DOHH2 (cell line): Measurements from ENCODE around the gene ATP13A1.

Experiments used
- H3F3A ChIP-seq: fragments of 200-600 bp; sonication (generic), shearing (Covaris generic); 2 replicates; pipeline ENCODE4 v1.6.0; 2016; ENCODE audit warnings: antibody characterized with exemption, mild to moderate bottlenecking; ENCODE audit not compliant: control insufficient read depth, insufficient read depth
- H3K27ac ChIP-seq: fragments of 200-600 bp; sonication (generic); 2 replicates; pipeline ENCODE4 v1.5.1; 2014; ENCODE audit warnings: low read depth, mild to moderate bottlenecking, low read length, moderate library complexity
- H3K27me3 ChIP-seq: fragments of 200-600 bp; sonication (generic); 2 replicates; pipeline ENCODE4 v1.6.1; 2014; ENCODE audit warnings: mild to moderate bottlenecking, low read length, mixed read lengths; ENCODE audit not compliant: control insufficient read depth
- H3K36me3 ChIP-seq: fragments of 200-600 bp; sonication (generic); 2 replicates; pipeline ENCODE4 v1.6.1; 2014; ENCODE audit warnings: mild to moderate bottlenecking, low read length, moderate library complexity, mixed read lengths; ENCODE audit not compliant: control insufficient read depth
- H3K4me1 ChIP-seq: fragments of 200-600 bp; sonication (generic); 2 replicates; pipeline ENCODE4 v1.6.1; 2014; ENCODE audit warnings: mild to moderate bottlenecking, low read length, mixed read lengths; ENCODE audit not compliant: control insufficient read depth
- H3K4me2 ChIP-seq: fragments of 200-600 bp; sonication (generic); 2 replicates; pipeline ENCODE4 v1.6.0; 2014; ENCODE audit warnings: mild to moderate bottlenecking, low read length, moderate library complexity
- H3K4me3 ChIP-seq: fragments of 200-600 bp; sonication (generic); 2 replicates; pipeline ENCODE4 v1.5.1; 2014; ENCODE audit warnings: mild to moderate bottlenecking, low read length, mixed read lengths
- H3K79me2 ChIP-seq: fragments of 200-600 bp; sonication (generic); 2 replicates; pipeline ENCODE4 v1.6.1; 2014; ENCODE audit warnings: mild to moderate bottlenecking, low read length, mixed read lengths; ENCODE audit not compliant: control insufficient read depth
- H3K9me2 ChIP-seq: fragments of 200-600 bp; sonication (generic); replicated peaks from 2 replicates; pipeline ENCODE4 v1.6.1; 2014; ENCODE audit warnings: mild to moderate bottlenecking, low read length, mixed read lengths; ENCODE audit not compliant: control insufficient read depth
- H3K9me3 ChIP-seq: fragments of 200-600 bp; sonication (generic); 2 replicates; pipeline ENCODE4 v1.6.1; 2014; ENCODE audit warnings: antibody characterized with exemption, low read length, mixed read lengths; ENCODE audit not compliant: control insufficient read depth, insufficient read depth
- H4K20me1 ChIP-seq: fragments of 200-600 bp; sonication (generic); 2 replicates; pipeline ENCODE4 v1.6.0; 2014; ENCODE audit warnings: low read depth, mild to moderate bottlenecking, antibody characterized with exemption, low read length, moderate library complexity; ENCODE audit not compliant: control insufficient read depth, insufficient read depth
- EZH2phosphoT487 ChIP-seq: fragments of 200-600 bp; sonication (generic); IDR thresholded peaks from 2 replicates; pipeline ENCODE4 v1.6.1; 2017; ENCODE audit warnings: borderline replicate concordance, mild to moderate bottlenecking, antibody characterized with exemption, low read length, moderate library complexity, mixed read lengths
- TF ChIP-seq, protein P1 (sequence below): fragments of 200-600 bp; sonication (generic); IDR thresholded peaks from one replicate; pipeline ENCODE4 v1.5.1; 2014; ENCODE audit warnings: antibody characterized with exemption, mild to moderate bottlenecking, low read depth, low read length; ENCODE audit not compliant: poor library complexity, severe bottlenecking

Gene ATP13A1

DNA sequence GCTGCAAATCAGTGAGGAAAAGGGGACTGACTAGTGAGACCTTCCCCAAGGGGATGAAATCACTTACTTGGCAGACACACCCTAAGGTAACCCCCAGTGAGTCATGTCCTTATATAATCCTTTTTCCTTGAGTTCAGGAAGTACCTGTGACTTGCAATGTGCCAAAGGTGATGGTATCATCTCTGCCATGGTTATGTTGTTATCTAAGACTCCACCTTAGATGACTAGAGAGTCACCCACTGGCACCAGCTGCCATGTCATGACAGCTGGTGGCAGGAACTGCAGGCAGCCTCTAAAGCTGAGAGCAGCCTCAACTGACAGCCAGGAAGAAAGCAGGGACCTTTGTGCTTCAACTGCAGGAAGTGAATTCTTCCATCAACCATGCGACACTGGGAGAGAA lies 57.5 kb downstream of the ATP13A1 start:
- TF ChIP-seq, protein P1, sequence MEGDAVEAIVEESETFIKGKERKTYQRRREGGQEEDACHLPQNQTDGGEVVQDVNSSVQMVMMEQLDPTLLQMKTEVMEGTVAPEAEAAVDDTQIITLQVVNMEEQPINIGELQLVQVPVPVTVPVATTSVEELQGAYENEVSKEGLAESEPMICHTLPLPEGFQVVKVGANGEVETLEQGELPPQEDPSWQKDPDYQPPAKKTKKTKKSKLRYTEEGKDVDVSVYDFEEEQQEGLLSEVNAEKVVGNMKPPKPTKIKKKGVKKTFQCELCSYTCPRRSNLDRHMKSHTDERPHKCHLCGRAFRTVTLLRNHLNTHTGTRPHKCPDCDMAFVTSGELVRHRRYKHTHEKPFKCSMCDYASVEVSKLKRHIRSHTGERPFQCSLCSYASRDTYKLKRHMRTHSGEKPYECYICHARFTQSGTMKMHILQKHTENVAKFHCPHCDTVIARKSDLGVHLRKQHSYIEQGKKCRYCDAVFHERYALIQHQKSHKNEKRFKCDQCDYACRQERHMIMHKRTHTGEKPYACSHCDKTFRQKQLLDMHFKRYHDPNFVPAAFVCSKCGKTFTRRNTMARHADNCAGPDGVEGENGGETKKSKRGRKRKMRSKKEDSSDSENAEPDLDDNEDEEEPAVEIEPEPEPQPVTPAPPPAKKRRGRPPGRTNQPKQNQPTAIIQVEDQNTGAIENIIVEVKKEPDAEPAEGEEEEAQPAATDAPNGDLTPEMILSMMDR = no peak
- no peak for TF ChIP-seq EZH2phosphoT487
- H3K9me3 ChIP-seq = no peaks in the 10 kb centered on the region
- H3K79me2 ChIP-seq = no peaks in the 10 kb centered on the region
- no peak overlapping the region for H3K4me3 ChIP-seq
- H3K4me1 ChIP-seq = peaks cover 11% of the 10 kb centered on the region
- no peaks in the 10 kb centered on the region for H4K20me1 ChIP-seq
- H3K9me2 ChIP-seq = no peaks in the 10 kb centered on the region
- H3K27ac ChIP-seq = no peak overlapping the region
- H3F3A ChIP-seq = peaks cover 4% of the 10 kb centered on the region; the same call in 1 of the 2 replicates
- no peaks in the 10 kb centered on the region for H3K36me3 ChIP-seq
- no peak overlapping the region for H3K4me2 ChIP-seq
- H3K27me3 ChIP-seq = no peaks in the 10 kb centered on the region

DNA sequence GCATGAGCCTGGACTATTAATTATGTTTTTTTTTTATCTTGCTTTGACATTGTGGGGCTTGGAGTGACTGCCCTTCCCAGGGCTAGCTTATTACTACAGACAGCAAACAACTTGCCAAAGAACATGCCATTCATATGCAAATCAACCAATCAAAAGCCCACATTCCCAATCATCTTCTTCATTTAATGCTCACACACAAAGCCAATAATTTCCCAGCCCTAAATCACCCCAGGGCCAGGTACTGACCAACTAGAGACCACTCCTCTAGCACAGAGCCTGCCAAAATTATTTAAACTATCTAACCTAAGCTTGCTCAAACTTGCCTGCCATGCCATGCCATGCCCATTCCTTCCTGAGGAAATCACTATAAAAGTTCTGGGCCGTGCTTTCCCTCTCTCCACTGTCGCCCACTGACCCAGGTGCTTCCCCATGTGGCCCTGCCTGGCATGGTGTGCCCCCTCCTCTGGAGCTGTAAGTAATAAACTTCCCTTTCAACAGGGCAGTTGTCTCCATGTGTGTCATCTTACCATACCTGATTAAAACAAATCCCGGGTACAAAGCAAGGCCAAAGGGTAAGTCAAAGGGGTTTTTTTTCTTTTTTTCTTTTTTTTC lies 60.7 kb downstream of the ATP13A1 start:
- no peaks in the 10 kb centered on the region for H3K79me2 ChIP-seq
- no peaks in the 10 kb centered on the region for H3K27me3 ChIP-seq
- H3K27ac ChIP-seq = no peak overlapping the region
- H3K9me3 ChIP-seq = no peaks in the 10 kb centered on the region
- TF ChIP-seq EZH2phosphoT487 = no peak
- TF ChIP-seq, protein P1 = no peak
- H3K4me3 ChIP-seq = no peak overlapping the region
- H3K36me3 ChIP-seq = peaks cover 1% of the 10 kb centered on the region
- H4K20me1 ChIP-seq = no peaks in the 10 kb centered on the region
- H3F3A ChIP-seq = peaks cover 9% of the 10 kb centered on the region
- H3K4me2 ChIP-seq = no peak overlapping the region
- no peaks in the 10 kb centered on the region for H3K9me2 ChIP-seq
- H3K4me1 ChIP-seq = peaks cover 41% of the 10 kb centered on the region

- peaks cover 7% of the 10 kb centered on the region for H3K36me3 ChIP-seq
- TF ChIP-seq, protein P1 = no peak
- no peak for TF ChIP-seq EZH2phosphoT487
- H3K27me3 ChIP-seq = no peaks in the 10 kb centered on the region
- H3K79me2 ChIP-seq = no peaks in the 10 kb centered on the region
- no peaks in the 10 kb centered on the region for H4K20me1 ChIP-seq
- peaks cover 47% of the 10 kb centered on the region for H3K4me1 ChIP-seq
- H3K4me3 ChIP-seq = no peak overlapping the region
- H3K4me2 ChIP-seq = no peak overlapping the region
- no peaks in the 10 kb centered on the region for H3K9me2 ChIP-seq
- H3F3A ChIP-seq = peaks cover 15% of the 10 kb centered on the region
- H3K27ac ChIP-seq = no peak overlapping the region
- H3K9me3 ChIP-seq = no peaks in the 10 kb centered on the region
Measured at GRCh38 chr19:19602136-19602712, 61.3 kb downstream of the ATP13A1 start.
